ENCODE results near the gene CCDC187.

The CCDC187 gene

DNA sequence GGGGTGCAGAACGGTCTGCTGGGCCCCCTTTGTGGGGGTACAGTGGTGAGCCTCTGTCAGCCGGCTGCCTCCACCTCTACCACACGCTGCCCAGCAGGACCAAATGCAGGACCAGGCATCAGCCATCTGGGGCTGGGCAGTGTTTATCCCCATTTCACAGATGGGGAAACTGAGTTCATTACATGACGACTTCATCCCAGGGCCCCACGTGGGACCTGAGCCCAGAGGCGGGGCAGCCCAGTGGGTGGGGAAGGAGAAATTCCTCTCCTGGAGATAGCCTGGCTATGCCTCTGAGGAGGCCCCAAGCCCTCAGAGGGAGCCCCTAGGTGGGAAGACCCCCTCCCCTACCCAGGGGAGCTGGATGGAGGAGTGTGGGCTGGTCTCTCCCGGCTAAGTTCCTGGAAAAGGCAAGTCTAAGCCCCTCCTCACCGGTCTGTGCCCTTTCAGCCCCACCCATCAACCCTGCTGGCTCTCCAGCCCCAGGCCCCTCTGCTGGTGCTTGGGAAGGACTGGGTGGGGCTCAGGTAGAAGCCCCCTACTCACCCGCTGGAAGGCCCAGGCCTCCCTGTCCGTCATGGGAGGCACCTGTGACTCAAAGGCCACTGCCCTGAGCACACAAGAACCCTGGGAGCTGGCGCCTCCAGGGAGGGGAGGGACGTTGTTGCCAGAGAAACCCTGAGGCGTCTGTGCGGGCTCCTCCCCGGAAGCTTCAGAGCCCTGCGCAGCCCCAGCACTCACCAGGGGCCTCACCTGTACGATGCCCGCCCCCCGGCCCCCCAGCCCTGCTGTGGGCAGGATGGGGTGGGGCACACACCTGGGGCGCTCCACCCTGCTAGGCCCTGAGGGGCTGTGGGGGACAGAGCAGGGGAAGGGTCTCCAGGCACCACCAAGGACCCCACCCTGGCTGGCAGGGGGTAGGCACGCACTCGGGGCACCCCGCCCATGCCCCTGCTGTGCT, 7.4 kb upstream of the CCDC187 start:
- no peak for DNase-seq

DNA sequence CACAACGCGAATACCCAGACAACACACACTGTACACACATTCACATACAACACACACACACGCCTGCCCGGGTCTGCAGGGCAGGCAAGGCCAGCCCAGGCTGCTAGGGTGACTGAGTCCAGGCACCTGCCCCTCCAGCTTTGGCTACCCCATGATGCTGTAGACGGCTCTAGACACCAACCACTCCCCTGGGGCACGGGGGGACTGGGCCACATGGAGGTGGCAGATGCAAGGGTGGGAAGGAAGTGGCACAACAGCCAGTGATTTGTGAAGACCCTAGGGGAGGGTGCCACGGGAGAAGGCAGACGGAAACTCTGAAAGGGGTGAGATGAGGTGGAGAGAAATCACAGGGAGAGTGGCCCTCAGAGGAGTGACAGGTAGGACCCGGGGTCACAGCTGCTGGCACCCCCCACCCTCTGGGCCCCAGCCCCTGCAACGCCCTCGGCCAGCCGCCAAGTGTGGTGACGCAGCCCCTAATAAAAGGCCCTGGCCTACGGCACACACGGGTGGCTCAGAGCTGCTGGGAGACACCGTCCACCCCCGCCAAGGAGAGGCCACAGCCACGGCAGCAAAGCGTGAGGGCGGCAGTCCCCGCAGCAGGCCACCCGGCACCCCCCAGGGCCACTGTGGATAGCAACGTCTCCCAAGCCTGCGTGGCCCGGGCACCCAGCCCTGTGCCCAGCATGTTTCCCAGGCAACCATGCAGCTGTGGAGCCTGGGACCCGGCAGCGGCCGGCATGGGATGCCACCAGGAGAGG, 6.6 kb upstream of the CCDC187 start:
- DNase-seq, result no peak

DNA sequence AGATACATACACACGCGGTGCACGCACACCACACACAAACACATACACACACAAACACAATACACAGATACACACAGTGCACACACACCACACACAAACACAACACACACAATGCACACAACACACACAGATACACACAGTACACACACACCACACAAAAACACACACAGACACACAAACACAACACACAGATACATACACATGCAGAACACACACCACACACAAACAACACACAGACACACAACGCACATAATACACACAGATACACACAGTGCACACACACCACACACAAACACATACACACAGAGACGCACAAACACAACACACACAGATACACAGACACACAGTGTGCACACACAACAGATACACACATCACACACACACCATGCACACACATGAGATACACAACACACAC, 5.9 kb upstream of the CCDC187 start:
- no peak for DNase-seq

DNA sequence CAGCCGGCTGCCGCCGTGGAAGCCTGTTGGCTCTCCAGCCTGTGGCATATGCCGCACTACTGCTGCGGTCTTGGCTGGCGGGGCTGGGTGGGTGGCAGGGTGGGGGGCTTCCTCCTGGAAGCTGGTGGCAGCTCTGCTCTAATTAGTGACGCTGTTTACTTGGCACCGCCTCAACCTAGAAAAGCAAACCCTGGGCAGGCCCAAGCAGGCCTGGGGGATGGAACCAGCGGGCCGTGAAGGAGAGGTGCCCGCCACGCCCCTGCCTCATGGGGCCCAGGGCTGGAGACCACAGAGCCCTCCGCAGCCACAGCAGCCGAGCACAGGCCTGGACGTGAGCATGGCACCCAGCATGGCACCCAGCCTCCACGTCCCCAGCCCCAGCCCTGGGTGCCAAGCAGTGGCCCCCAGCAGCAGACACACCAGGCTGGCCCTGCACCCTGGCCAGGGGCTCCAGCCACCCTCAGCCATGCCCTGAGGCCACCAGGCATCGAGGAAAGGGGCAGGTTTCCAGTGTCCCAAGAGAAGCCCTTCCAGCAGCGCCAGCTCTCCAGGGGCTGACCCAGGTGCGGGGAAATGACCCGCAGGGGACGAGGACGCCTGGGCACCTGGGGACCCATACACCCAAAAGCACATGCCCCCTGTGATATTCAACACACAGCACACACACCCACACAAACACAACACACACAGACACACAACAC, 5.4 kb upstream of the CCDC187 start:
- DNase-seq, result peak; percentile 23

DNA sequence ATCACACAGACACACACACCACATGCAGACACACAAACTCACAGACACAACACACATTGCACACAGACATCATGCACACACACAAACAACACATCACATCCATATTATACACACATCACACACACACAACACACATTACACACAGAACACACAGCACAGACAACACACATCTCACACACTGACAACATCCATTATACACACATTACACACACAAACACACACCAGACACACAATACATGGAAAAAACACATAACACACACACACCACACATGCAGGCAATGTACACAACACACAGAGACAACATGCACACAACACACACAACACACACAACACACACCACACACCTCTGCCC, 4.8 kb upstream of the CCDC187 start:
- no peak for DNase-seq

DNA sequence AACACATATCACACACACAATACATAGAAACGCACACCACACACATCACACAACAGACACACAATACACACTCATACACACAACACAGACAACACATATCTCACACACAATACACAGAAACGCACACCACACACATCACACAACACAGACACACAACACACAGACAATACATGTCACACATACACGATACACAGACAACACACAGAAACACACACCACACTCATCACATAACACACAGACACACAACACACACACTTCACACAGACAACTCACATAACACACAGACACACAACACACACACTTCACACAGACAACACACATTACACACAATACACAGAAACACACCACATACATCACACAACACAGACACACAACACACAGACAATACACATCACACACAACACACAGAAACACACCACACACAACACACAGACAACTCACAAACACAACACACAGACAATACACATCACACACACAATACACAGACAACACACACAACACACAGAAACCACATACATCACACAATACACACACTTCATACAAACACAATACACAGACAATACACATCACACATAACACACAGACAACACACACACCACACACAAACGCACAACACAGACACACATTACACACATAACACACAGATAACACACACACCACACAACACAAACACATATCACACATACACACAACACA, 4.3 kb upstream of the CCDC187 start:
- DNase-seq, result no peak

DNA sequence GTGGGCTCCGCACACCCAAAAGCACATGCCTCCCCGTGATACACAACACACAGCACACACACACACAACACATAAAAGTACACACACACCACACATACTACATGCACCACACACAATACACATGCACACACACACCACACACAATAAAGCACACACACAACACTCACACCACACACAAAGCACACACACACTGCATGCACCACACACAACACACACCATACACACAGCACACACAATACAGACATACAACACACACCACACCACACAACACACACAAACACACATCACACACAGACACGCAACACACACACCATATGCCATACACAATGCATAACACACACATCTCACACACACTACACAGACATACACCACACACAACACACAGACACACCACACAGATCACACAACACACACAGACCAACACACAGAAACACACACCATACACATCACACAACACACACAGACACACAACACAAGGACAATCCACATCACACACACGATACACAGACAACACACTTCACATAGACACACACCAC, 3.4 kb upstream of the CCDC187 start:
- DNase-seq, result no peak

DNA sequence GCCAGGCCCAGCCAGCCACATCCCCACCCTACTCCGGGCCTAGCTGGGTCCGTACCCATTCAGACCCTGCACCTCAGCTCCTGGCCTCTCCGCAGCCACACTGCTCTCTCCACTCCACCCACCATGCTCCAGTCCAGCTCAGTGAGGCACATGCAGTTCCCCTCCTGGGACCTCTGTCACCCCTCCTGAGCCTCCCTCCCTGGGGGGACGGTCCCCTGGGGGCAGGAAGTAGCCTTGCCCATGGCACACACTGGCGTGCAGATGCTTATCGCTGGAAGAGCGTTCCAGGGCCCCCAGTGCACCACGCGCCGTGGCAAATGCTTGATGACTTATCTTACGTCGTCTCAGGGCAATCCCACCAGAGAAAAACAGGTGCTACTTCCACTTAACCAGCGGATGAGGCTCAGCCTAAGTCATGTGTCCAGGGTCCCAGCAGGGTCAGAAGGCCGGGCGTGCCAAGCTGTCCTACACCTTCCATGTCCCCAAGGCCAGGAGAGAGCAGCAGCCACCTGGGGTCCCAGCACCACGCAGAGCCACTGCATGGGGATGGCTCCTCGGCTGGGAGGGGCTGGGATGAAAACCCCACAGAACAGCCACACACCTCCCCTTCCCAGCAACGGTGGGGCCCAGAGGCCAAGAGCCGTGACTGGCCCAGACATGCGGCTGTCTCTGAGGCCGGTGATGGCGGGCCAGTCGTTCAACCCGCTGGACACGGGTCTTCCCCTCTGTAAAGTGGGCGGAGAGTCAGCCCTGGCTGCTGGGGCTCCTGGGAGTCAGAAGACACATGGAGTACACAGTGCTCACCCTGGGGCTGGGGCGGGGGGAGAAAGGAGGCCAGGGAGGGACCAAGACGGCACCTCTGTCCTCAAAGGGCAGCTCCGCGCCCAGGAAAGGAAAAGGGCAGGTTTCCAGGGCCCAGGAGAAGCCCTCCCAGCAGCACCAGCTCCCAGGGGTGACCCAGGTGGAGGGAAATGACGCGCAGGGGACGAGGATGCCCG, 2.6 kb upstream of the CCDC187 start:
- no peak for DNase-seq

DNA sequence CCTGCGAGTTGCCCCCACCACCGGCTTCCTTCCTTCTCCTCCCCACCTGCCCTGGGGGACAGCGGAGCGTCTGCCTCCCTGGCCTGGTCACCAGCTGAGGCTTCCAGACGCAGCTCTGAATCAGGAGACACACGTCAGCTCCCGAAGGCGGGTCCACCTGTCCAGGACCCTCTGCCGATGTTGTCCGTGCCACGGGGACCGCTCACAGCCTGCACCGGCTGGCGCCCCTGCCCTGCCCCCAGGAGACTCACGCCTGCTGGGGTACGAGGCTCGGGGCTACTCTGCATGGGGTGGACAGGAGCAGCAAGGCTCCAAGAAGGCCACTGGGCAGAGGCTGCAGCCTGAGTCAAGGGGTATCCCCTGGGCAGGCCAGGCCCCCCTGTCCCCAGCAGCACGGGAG, 1.9 kb upstream of the CCDC187 start:
- no peak for DNase-seq

DNA sequence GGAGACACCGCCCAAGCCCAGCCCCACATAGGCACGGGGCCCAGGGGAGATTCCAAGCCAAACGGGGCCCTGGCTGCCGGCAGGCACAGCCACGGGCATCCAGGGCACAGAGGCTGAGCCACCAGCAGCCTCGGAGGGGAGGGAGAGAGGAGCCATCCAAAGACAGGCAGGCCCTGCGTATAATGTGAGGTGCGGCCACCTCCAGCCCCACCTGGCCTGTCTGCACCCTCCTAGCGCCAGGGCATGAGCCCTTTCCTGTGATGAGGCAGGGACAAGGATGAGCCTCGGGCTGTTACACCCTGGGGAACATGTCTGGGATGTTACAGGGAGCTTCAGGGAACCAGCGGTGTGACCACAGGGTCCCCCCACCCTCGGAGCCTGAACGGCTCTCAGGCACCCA, 1.1 kb upstream of the CCDC187 start:
- DNase-seq, result no peak

- no peak for DNase-seq
Observed at GRCh38 chr9:136304456-136304855, 562 bp upstream of the CCDC187 start.

DNA sequence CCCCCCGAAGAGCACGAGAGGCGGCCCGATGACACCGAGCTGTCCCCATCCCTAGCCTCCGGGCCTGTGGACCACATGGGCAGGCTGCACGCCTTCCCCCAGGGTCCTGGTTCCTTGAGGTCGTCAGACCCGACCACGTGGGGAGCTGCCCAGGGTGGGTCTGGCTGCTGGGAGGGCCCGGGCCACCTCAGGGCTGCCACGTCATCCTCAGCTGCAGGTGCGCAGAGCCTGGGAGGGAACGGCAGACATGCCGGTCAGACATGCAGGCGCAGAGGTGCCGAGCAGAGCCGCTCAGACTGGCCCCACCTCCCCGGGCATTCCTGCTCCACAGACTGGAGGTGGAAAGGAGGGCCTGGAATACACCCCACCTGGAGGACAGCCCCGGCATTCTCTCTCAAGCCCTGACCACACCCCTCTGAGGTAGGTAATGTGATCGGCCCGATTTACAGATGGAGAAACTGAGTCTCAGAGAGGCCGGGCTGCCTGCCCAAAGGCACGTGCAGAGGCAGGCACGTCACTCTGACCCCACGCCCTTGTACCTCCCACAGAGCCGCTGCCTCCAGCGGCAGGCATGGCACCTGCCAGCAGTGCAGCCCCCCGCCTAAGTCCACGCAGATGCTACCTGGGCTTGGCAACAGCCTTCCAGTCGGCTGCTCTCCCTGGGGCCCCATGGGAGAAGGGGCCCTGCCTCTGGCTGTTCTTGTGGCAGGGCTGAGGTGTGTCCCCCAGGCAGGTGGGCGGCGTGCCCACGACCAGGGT, 649 bp downstream of the CCDC187 start:
- DNase-seq, result no peak

GRCh38 chr9:136302527-136302926, 1.4 kb downstream of the CCDC187 start:
- DNase-seq, result no peak

GRCh38 chr9:136300866-136301265, 3.0 kb downstream of the CCDC187 start:
- no peak for DNase-seq

DNA sequence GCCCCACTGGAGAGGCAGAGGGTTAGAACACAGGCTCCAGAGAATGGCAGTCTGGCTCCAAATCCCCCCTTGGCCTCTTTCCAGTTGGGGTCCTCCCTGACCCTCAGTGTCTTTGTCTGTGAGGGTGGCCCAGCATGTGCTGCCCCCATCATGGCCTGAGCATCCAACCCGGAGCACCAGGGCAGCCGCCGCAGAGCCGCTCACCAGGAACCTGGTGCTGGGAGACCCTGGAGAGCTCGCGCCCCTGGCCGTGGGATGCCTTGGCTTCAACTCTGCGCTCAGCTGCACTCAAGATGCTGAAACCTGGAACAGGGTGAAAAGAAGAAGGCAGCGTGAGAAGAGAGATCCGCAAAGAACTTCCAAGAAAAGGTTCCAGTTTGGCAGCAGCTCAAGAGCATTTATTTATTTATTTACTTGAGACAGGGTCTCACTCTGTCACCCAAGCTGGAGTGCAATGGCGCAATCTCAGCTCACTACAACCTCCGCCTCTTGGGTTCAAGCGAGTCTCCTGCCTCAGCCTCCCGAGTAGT, 3.8 kb downstream of the CCDC187 start:
- DNase-seq, result no peak

DNA sequence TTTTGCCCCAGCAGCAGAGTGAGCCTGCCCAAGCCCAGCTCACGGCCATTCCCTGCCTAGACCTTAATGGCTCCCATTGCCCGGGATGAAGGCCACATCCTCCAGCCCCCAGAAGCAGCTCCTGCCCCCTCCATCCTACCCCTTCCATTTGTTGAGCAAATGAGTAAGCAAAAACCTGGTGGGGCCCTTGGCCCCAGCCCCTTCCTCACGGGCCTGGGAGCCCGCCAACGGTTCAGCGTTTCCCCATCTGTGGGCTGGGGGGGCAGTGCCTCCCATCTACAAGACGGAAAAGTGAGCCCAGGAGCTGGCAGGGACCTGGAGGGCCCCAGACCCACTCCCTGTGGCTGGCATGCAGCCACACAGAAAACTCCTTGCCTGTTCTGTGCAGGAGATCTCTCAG, 4.4 kb downstream of the CCDC187 start:
- DNase-seq, result no peak

DNA sequence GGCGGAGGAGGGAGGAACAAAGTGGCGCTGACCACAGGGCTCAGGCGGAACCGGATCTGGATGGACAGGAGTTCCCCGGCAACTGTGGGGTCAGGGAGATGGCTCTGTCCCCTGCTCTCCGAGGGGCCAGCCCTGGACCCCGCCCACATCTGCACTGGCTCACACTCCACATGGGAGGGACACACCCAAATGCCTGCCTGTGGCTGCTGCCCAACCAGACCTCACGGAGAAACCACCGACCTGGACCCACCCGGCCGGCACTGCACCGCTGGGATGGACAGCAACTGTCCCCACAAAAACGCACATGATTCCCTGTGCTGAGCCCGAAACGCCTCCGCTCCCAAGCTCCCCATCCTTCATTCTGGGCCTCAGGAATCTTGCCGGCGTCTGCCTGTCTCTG, 4.8 kb downstream of the CCDC187 start:
- no peak for DNase-seq

GRCh38 chr9:136297766-136298735, 5.8 kb downstream of the CCDC187 start:
- DNase-seq, result no peak

Measured in GDM1 (cell line).